NCI-H1694 (cell line): ENCODE measurements around the gene NXT1.
"Not testable (repeated sequence)": the region's sequence is repeated elsewhere in the genome, so short reads cannot be mapped to it uniquely, and the experiment has no call there.

Experiments
- DNase-seq: peaks from one replicate; lab custom pipeline; 2025; lab: John Stamatoyannopoulos, UW

NXT1 gene

GRCh38 chr20:23350196-23350903, at the start of gene NXT1:
Gene NXT1 (plus strand): TSS chr20:23350791. CDS start chr20:23354042, 3,251 bp downstream.
- DNase-seq, result peak; percentile 94

DNA sequence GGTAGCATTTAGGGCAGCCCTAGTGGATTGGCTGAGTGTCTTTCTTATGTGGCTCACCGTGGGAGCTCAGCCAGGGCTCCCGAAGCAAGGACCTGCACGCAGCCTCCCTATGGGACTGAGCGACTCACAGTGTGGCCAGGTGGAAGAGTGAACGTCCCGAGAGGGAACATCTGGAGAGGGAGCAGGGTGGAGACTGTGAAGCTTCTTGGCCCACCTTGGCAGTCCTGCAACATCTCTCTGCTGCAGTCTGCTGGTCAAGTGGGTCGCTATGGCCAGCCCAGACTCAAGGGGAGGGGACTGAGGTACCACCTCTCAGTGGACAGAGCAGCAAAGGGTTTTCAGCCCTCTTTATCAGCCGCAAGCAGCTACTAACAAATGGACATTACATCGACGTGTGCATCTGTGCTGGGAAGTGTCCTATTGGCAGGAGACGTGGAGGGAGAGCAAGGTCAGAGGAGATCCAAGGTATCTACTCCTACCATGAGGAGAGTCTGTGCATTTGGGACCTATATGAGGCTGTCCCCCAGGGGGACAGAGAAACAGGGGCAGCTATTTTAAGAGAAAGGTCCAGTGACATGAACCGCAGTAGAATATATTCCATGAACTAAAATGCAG, 49.0 kb upstream of the NXT1 start:
- DNase-seq, result no peak

DNA sequence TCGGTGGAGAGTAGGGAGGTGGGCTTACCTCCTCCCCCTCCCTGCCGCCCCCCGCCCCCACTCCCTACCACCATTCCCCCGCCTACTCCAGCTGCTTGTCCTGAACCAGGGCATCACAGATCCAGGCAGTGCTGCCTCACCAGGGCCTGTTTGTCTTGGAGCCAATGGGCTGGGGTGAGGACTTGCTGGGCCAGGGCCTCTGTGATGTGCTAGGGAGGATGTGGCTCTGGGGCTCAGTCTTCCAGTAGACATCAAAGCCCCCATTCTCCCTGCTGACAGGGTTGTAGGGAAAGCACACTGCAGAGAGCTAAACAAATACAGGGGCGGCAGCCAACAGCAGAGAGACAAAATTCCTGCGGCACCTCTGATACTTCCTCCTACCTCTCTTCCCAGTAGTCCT, 48.2 kb upstream of the NXT1 start:
- no peak for DNase-seq

- DNase-seq, result no peak
These were observed 47.8 kb upstream of the NXT1 start for GRCh38 chr20:23302801-23303200.

DNA sequence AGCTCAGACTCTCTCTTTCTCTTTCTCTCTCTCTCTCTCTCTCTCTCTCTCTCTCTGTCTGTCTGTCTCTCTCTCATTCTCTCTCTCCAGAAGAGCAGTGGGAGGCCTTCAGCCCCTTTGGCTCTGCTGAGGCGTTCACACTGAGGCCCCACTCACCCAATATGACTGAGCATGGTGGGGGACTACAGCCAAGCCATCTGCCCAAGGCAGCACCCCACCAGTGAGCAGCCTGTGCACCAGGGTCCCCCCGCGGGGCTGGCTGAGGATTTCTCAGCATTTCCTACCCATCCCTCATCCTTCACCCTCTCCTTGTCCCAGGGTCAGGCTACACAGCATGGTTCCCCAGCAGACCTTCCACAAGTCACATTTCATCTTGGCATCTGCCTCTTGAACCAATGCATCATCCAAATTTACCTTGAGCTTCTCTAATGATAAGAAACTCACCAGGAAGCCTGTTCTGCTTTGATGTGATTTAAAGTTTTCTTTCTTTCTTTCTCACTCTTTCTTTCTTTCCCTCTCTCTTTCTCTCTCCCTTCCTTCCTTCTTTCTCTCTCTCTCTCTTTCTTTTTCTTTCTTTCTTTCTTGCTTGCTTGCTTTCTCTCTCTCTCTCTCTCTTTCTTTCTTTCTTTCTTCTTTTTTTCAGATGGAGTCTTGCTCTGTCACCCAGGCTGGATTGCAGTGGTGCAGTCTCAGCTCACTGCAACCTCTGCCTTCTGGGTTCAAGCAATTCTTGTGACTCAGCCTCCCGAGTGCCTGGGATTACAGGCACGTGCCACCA, 47.1 kb upstream of the NXT1 start:
- DNase-seq, result no peak

DNA sequence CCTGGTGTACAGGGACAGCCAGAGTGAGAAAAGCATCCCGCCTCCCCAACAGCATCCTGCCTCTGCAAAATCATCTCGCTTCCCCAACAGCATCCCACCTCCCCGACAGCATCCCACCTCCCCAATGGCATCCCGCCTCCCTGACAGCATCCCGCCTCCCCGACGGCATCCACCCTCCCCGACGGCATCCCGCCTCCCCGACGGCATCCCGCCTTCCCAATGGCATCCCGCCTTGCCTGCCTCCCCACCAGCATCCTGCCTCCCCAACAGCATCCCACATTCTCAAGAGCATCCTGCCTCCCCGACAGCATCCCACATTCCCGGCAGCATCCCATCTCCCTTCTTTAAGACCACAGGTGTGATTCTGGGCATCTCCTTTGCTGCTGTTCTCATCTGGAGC, 46.0 kb upstream of the NXT1 start:
- no peak for DNase-seq

- no peak for DNase-seq
These were observed 45.5 kb upstream of the NXT1 start for GRCh38 chr20:23305098-23305497.

DNA sequence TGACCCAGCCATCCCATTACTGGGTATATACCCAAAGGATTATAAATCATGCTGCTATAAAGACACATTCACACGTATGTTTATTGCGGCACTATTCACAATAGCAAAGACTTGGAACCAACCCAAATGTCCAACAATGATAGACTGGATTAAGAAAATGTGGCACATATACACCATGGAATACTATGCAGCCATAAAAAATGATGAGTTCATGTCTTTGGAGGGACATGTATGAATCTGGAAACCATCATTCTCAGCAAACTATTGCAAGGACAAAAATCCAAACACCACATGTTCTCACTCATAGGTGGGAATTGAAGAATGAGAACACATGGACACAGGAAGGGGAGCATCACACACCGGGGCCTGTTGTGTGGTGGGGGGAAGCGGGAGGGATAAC, 43.2 kb upstream of the NXT1 start:
- not testable (repeated sequence) for DNase-seq

DNA sequence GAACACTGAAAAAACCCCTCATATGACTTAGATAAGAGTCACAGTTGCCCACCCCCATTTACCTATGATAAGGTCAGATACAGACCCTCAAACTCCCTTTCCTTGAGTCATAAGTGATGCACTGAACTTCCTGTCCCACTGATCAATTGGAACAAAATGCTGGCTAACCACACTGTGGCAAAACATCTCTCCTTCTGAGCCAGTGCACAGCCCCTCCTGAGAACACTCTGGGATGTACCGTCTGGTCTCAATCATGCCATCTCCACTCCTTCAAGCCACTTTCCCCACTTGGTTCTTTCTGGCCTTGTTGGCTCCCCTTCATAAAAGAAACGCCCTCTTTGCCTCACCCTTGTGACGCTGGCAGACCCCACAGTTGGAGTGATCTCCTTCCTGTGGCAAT, 42.6 kb upstream of the NXT1 start:
- DNase-seq, result no peak

GRCh38 chr20:23308908-23309307, 41.7 kb upstream of the NXT1 start:
- DNase-seq, result no peak

DNA sequence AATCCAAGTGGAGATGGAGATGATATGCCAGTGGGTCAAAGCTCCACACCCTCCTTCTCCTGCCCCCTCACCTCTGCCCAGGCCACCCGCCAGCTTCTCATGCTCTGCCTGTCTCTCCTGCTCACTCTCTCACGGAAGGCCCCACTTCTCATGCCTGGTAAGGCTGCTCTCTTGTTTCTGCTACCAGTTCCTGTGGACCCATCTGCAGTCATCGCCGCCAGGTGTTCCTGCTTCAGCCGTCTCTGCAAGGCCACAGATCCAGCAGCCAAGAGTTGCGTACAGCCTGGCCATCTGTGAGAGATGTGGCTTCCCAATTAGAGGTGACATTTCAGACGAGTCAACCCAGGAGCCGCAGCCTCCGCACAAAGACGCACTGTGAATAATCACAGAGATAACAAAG, 40.8 kb upstream of the NXT1 start:
- DNase-seq, result no peak

- DNase-seq, result no peak
These were observed 38.6 kb upstream of the NXT1 start for GRCh38 chr20:23311947-23312506.

DNA sequence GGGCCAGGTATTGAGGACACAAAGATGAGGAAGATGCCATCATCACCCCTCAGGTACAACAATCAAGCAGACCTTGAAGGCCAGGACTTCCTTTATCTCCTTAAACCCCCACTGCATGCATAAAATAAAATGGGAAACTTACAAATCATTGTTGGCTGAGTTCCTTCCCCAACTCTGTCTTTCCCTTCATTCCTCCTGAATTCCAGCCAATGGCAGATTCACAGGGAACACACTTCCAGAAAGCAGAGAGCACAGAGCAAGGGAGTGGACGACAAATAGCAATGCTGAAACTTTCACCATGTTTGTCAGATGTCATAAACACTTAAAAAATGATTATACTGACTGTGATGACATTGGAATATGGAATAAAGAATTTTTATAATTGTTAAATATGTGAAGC, 37.3 kb upstream of the NXT1 start:
- no peak for DNase-seq

- no peak for DNase-seq
These were observed 35.9 kb upstream of the NXT1 start for GRCh38 chr20:23314699-23315098.

DNA sequence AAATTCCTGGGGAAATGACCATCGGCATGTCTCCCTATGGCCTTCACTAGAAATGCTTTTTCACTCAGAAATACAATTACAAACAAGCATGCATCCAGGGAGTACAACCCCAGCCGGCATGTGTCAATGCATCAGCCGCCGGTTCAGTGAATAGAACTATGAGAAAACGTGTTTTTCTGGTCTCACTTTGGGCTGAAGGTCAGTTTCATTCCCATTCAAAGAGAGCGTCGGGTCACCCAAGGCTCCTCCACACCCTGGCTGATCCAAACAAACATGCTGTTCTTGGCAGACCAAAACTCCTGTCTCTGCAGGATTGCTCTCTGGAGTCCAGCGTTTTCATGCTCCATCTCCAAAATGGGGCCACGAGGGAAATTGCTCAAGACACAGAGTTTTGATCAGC, 35.5 kb upstream of the NXT1 start:
- DNase-seq, result no peak

GRCh38 chr20:23316626-23317025, 34.0 kb upstream of the NXT1 start:
- no peak for DNase-seq

DNA sequence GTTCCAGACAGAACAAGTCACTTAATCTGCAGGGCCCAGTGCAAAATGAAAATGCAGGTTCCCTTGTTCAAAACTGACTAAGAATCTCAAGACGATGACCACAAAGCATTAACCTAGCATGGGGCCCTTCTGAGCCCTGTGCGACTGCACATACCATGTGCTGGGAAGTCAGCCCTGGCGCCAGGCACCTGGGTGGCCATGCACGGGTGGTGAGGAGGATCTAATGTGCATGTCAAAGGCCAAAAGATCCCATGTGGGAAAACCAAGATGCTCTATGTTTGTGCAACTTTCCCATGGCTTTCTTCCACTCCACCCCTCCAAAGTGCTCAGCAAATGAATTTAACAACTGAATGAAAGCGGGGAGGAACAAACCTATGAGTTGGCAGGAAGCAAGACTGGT, 33.5 kb upstream of the NXT1 start:
- no peak for DNase-seq

DNA sequence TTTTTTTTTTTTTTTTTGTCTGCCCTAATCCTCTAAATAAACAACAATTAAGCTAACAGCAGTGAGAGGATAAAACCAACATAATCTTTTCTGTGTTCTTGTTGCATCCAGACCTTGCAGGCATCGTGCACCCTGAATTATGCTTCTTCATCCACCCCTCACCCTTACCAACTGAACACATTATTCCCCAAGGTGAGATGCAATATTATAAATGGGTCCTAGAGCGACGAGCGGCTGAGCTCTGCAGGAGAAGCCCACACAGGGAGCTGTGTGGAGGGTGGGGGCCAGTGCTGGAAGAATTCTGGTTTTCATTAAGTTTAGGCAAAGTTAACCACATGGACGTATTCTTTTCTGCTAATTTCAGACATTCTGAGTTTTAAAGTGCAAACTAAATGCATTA, 32.2 kb upstream of the NXT1 start:
- DNase-seq, result no peak

GRCh38 chr20:23320317-23320716, 30.3 kb upstream of the NXT1 start:
- DNase-seq, result no peak

DNA sequence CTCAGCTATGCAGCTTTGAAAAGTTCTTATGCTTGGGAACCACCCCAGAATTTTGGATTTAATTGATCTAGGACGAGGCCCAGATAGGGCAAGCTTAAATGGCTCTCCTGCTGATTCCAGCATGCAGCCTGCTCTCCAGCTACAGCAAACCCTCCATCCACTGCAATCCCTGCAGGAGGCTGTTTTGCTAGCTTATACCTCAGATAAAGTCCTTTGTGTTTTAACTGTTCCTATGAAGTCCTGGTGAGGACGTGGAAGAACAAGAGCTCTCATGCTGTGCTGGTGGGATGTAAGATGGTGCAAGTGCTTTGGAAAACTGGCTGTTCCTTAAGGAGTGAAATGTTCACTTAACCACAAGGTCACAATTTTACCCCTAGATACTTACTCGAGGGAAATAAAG, 25.5 kb upstream of the NXT1 start:
- DNase-seq, result no peak

GRCh38 chr20:23326774-23327173, 23.8 kb upstream of the NXT1 start:
- DNase-seq, result no peak

DNA sequence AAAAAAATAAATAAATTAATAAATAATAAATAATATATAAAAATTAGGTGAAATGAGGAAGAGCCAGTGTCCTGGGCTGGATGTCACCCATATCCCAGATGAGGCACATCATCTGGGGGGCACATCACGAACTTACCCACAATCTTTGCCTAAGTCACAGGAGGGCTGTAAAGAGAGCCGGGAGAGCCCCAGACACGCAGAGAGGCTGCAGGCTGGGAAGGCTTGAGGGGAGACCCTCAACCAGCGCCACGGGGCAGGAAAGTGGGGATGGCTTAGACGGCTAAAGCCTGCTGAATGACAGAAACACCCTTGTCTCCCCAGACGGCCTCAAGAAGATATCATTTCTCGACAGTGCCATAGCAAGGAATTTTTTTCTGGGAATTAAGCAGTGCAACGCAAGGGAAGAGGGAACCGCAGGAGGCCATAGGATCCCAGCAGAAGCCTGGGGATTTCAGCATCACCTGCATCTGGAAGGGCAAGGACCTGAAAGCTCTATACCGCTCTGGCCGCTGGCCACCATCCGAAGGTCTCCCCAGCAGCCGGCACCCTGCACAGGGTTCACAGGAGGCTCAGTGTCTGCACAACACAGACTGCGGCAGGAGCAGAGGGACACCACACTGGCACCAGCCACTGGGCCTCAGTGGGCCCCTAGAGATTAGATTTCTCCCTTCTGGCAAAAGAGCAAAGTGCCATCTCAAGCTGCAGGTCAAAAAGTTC, 22.8 kb upstream of the NXT1 start:
- no peak for DNase-seq
